ENCODE measurements around the gene AGPAT3. TPM values are rescaled to one million over a fixed set of nuclear protein-coding genes. Genes with fewer than 3 reads are reported as not detected.

The AGPAT3 gene
- total and polyA plus RNA-seq, 2 donors (not counting 3 experiments of a cell fraction or from before 2014, with no cell fraction given): 39.9 to 76.7 TPM

- POLR2A ChIA-PET: no interaction called here
Measured at GRCh38 chr21:43851593-43851992, 13.4 kb upstream of the AGPAT3 start.

More at GRCh38 chr21:43851593-43851992, 13.4 kb upstream of the AGPAT3 start:
- DNase-seq (ENCODE audit: low read depth, low spot score): no peak
- no peaks in the 10 kb centered on the region for H3K4me1 ChIP-seq (ENCODE audit: control insufficient read depth, extremely low read depth, insufficient read depth, low read length)
- dilution Hi-C loops (cut with MboI; ENCODE audit: extremely low pct_ligation_motif_present, low sequenced_read_pairs) (no loop called here), intact Hi-C loops (cut with micrococcal nuclease) (no loop called here)
- no peak for FAIRE-seq
- H3K27ac ChIP-seq (ENCODE audit: insufficient read depth, low read depth, low read length): no peak overlapping the region
- H3K27me3 ChIP-seq (ENCODE audit: control insufficient read depth in 2 of 2, insufficient read depth in 2 of 2, low read length in 2 of 2): no peaks in the 10 kb centered on the region
- H3K4me3 ChIP-seq (replicated peaks in 1 of 3; ENCODE audit: insufficient read depth in 1 of 3, low read depth in 1 of 3, low read length in 3 of 3): no peak overlapping the region
- no peak overlapping the region for H2AFZ ChIP-seq (ENCODE audit: low read depth, low read length)
- H3K36me3 ChIP-seq (ENCODE audit: control insufficient read depth in 2 of 2, extremely low read depth in 1 of 2, insufficient read depth in 2 of 2, low read length in 2 of 2): no peaks in the 10 kb centered on the region
- no peaks in the 10 kb centered on the region for H3K79me2 ChIP-seq (ENCODE audit: control insufficient read depth, insufficient read depth, low read length)
- no peaks in the 10 kb centered on the region for H3K9me1 ChIP-seq (replicated peaks; ENCODE audit: control insufficient read depth, extremely low read depth, insufficient read depth, low read length)
- H4K20me1 ChIP-seq (replicated peaks; ENCODE audit: control insufficient read depth, extremely low read depth, insufficient read depth, low read length): no peaks in the 10 kb centered on the region
- no peaks in the 10 kb centered on the region for H3K9me3 ChIP-seq (replicated peaks; ENCODE audit: control insufficient read depth, insufficient read depth, low read length)
- TF ChIP-seq CTCF (IDR thresholded peaks at IDR 0.05; ENCODE audit: extremely low read depth in 1 of 2, insufficient read depth in 1 of 2, low read depth in 1 of 2, low read length in 2 of 2) (no peak), POLR2A (IDR thresholded peaks at IDR 0.05; ENCODE audit: low read depth, low read length) (no peak), JUN (IDR thresholded peaks at IDR 0.05; ENCODE audit: borderline replicate concordance, insufficient read depth, insufficient read length, low read depth) (no peak), FOS (IDR thresholded peaks at IDR 0.05; ENCODE audit: borderline replicate concordance, insufficient read depth, low read length) (no peak), POLR2AphosphoS5 (IDR thresholded peaks at IDR 0.05; ENCODE audit: insufficient read depth, low read depth, low read length) (no peak), EZH2 (IDR thresholded peaks at IDR 0.05; ENCODE audit: borderline replicate concordance, low read depth, low read length, severe bottlenecking) (no peak), MAX (IDR thresholded peaks at IDR 0.05; ENCODE audit: insufficient read depth, insufficient read length) (no peak), MYC (IDR thresholded peaks at IDR 0.05; ENCODE audit: low read depth, low read length) (no peak), GATA2 (IDR thresholded peaks at IDR 0.05; ENCODE audit: insufficient read depth, insufficient read length, low read depth, low read length) (no peak)
- no peak overlapping the region for H3K9ac ChIP-seq (replicated peaks; ENCODE audit: extremely low read depth, insufficient read depth, low read length)
- no TSS peak for BruUV-seq (replicated peaks)
- CTCF ChIA-PET: interaction anchor here (0.5 to 1.6 kb wide), 2 partner anchors 11 to 124 kb away, joined by 3 read pairs; no protein-coding TSS in a partner anchor
- H3K4me2 ChIP-seq (ENCODE audit: insufficient read depth, low read length): no peak overlapping the region
